ENCODE measurements around the gene FRMPD3.

FRMPD3 gene

GRCh38 chrX:107482046-107482445 lies 32.6 kb downstream of the FRMPD3 start:
- DNase-seq: no peak

GRCh38 chrX:107484002-107484726 lies 34.7 kb downstream of the FRMPD3 start:
- no peak for DNase-seq

- DNase-seq: no peak
Observed at GRCh38 chrX:107485013-107485412, 35.6 kb downstream of the FRMPD3 start.

- DNase-seq: no peak
Observed at GRCh38 chrX:107493141-107493540, 43.7 kb downstream of the FRMPD3 start.

- DNase-seq: no peak
Observed at GRCh38 chrX:107496786-107497185, 47.3 kb downstream of the FRMPD3 start.
